Measurements from ENCODE around the gene WDCP.

DNA sequence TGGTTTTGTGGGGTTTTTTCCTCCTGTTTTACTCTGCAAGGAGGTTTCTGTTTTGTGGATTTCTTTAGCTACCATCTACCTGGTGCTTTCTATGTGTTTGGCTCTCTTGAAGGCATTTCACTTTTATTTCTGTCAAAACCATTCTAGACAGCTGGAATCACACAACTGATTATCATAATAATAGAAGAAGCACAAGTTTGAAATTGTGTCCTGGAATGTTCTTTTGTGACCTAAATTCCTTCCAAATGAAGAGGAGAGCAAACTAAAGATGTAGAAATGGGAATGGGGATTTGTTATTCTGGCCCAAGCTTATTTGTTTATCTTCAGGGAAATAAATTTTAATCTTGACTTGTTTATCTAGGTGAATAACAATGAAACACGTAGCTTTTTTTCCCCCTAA lies 54.3 kb downstream of the WDCP start:
- TF ChIP-seq, protein P1, sequence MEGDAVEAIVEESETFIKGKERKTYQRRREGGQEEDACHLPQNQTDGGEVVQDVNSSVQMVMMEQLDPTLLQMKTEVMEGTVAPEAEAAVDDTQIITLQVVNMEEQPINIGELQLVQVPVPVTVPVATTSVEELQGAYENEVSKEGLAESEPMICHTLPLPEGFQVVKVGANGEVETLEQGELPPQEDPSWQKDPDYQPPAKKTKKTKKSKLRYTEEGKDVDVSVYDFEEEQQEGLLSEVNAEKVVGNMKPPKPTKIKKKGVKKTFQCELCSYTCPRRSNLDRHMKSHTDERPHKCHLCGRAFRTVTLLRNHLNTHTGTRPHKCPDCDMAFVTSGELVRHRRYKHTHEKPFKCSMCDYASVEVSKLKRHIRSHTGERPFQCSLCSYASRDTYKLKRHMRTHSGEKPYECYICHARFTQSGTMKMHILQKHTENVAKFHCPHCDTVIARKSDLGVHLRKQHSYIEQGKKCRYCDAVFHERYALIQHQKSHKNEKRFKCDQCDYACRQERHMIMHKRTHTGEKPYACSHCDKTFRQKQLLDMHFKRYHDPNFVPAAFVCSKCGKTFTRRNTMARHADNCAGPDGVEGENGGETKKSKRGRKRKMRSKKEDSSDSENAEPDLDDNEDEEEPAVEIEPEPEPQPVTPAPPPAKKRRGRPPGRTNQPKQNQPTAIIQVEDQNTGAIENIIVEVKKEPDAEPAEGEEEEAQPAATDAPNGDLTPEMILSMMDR (IDR thresholded peaks at IDR 0.05; ENCODE audit: low read length) = no peak
- no peak for TF ChIP-seq EZH2 (IDR thresholded peaks at IDR 0.05; ENCODE audit: borderline replicate concordance, low read length)

Data from OCI-LY1 (cell line).